GM12891 (cell line): ENCODE data around the gene ZNF567.

Experiments
- POLR2A ChIP-seq: IDR thresholded peaks from 2 replicates; pipeline ENCODE4 v1.6.1; 2011; ENCODE audit warnings: low read depth, low read length, control low read depth
- POLR2AphosphoS5 ChIP-seq: IDR thresholded peaks from 2 replicates; pipeline ENCODE4 v1.6.1; 2011; ENCODE audit warnings: low read depth, low read length, control low read depth
- POU2F2 ChIP-seq: IDR thresholded peaks from 2 replicates; pipeline ENCODE4 v1.6.1; 2011; ENCODE audit warnings: low read depth, mild to moderate bottlenecking, control low read depth, low read length, moderate library complexity
- SPI1 ChIP-seq: IDR thresholded peaks from 2 replicates; pipeline ENCODE4 v1.6.1; 2011; ENCODE audit warnings: low read depth, low read length, control low read depth
- TAF1 ChIP-seq: IDR thresholded peaks from 2 replicates; pipeline ENCODE4 v1.6.1; 2011; ENCODE audit warnings: low read depth, low read length, control low read depth

DNA sequence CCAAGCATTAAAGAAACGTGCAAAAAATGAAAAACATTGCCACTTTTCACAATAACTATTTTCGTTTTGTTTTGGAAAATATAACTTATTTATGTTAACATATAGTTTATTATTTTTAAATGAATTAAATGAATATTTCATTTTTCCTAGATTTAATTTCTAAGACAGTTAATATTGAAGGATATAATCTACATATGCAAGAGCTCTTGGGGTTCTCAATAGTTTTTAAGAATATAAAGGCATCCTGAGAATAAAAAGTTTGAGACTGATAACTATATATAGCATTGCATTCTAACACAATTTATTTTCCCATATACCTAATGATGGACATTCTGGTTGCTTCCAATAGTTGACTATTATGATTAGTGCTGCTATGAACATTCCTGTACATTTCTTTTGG, 40.7 kb upstream of the ZNF567 start:
- TF ChIP-seq POLR2AphosphoS5: no peak
- TF ChIP-seq POLR2A: no peak
- TF ChIP-seq TAF1: no peak
- no peak for TF ChIP-seq POU2F2
- no peak for TF ChIP-seq SPI1
